GM21717 (cell line): ENCODE data around the gene BMP10.

Experiments
- ATAC-seq: cut with Tn5 transposase; IDR thresholded peaks from one replicate; pipeline ENCODE4 v1.9.1; 2021; ENCODE audit warnings: mild to moderate bottlenecking, moderate library complexity; ENCODE audit not compliant: unreplicated experiment

Gene BMP10

GRCh38 chr2:68871159-68871764 is at the start of gene BMP10:
Gene BMP10 (minus strand): TSS chr2:68871397. CDS start chr2:68871358, 39 bp downstream.
- ATAC-seq: no peak

GRCh38 chr2:68920481-68921170 is 49.4 kb upstream of the BMP10 start:
- no peak for ATAC-seq

- no peak for ATAC-seq
Measured at GRCh38 chr2:68918497-68918896, 47.3 kb upstream of the BMP10 start.

- no peak for ATAC-seq
Measured at GRCh38 chr2:68917034-68917718, 46.0 kb upstream of the BMP10 start.

GRCh38 chr2:68916226-68916625 is 45.0 kb upstream of the BMP10 start:
- no peak for ATAC-seq

GRCh38 chr2:68915393-68915792 is 44.2 kb upstream of the BMP10 start:
- ATAC-seq: no peak

GRCh38 chr2:68913359-68913758 is 42.2 kb upstream of the BMP10 start:
- no peak for ATAC-seq

GRCh38 chr2:68912732-68913131 is 41.5 kb upstream of the BMP10 start:
- no peak for ATAC-seq

GRCh38 chr2:68912111-68912510 is 40.9 kb upstream of the BMP10 start:
- no peak for ATAC-seq

GRCh38 chr2:68911709-68912108 is 40.5 kb upstream of the BMP10 start:
- no peak for ATAC-seq

GRCh38 chr2:68911246-68911645 is 40.0 kb upstream of the BMP10 start:
- no peak for ATAC-seq

GRCh38 chr2:68909793-68910674 is 38.8 kb upstream of the BMP10 start:
- ATAC-seq: no peak

GRCh38 chr2:68908392-68908970 is 37.3 kb upstream of the BMP10 start:
- ATAC-seq: peak; percentile 96

- no peak for ATAC-seq
Measured at GRCh38 chr2:68907920-68908253, 36.7 kb upstream of the BMP10 start.

- no peak for ATAC-seq
Measured at GRCh38 chr2:68907232-68907919, 36.2 kb upstream of the BMP10 start.

GRCh38 chr2:68906716-68907115 is 35.5 kb upstream of the BMP10 start:
- ATAC-seq: no peak

GRCh38 chr2:68905116-68905515 is 33.9 kb upstream of the BMP10 start:
- no peak for ATAC-seq

GRCh38 chr2:68901561-68901960 is 30.4 kb upstream of the BMP10 start:
- ATAC-seq: no peak

GRCh38 chr2:68901199-68901514 is 30.0 kb upstream of the BMP10 start:
- no peak for ATAC-seq

- no peak for ATAC-seq
Measured at GRCh38 chr2:68900496-68901198, 29.4 kb upstream of the BMP10 start.
